LHCN-M2 (cell line): ENCODE data around the gene WNT3A. TPM values are rescaled to one million over a fixed set of nuclear protein-coding genes. Genes with fewer than 3 reads are reported as not detected.
"Not testable (repeated sequence)": the region's sequence is repeated elsewhere in the genome, so short reads cannot be mapped to it uniquely, and the experiment has no call there.

Experiments used
- DNase-seq: peaks from one replicate; pipeline ENCODE4 v3.0.0-alpha.2; 2012; ENCODE audit warnings: low read depth
- total RNA-seq: library from RNA; depleted of rRNA; stranded (reverse); fragments of >200 nt; gene quantifications from 2 replicates; pipeline ENCODE4 v1.2.3, GENCODE V29; 2014

Gene WNT3A
- total RNA-seq, 1 experiment from 2014 or later = not detected

GRCh38 chr1:228011721-228012311, 5.0 kb downstream of the WNT3A start:
- DNase-seq = no peak

- no peak for DNase-seq
These were observed 5.8 kb downstream of the WNT3A start for GRCh38 chr1:228012555-228012954.

GRCh38 chr1:228013131-228013934, 6.5 kb downstream of the WNT3A start:
- no peak for DNase-seq

GRCh38 chr1:228013935-228014930, 7.4 kb downstream of the WNT3A start:
- peak; percentile 47 for DNase-seq

- DNase-seq = peak; percentile 89
These were observed 8.7 kb downstream of the WNT3A start for GRCh38 chr1:228015276-228016180.

GRCh38 chr1:228016181-228016510, 9.3 kb downstream of the WNT3A start:
- no peak for DNase-seq

GRCh38 chr1:228016653-228017355, 10.0 kb downstream of the WNT3A start:
- DNase-seq = no peak

GRCh38 chr1:228017356-228018124, 10.7 kb downstream of the WNT3A start:
- no peak for DNase-seq

- no peak for DNase-seq
These were observed 11.3 kb downstream of the WNT3A start for GRCh38 chr1:228018125-228018398.

- no peak for DNase-seq
These were observed 12.3 kb downstream of the WNT3A start for GRCh38 chr1:228018961-228019721.

GRCh38 chr1:228019722-228020083, 12.9 kb downstream of the WNT3A start:
- DNase-seq = not testable (repeated sequence)

GRCh38 chr1:228020686-228021354, 14.0 kb downstream of the WNT3A start:
- no peak for DNase-seq

- no peak for DNase-seq
These were observed 14.7 kb downstream of the WNT3A start for GRCh38 chr1:228021355-228022030.

- DNase-seq = no peak
These were observed 15.9 kb downstream of the WNT3A start for GRCh38 chr1:228022571-228023293.

- no peak for DNase-seq
These were observed 16.5 kb downstream of the WNT3A start for GRCh38 chr1:228023294-228023639.

GRCh38 chr1:228029281-228029680, 22.5 kb downstream of the WNT3A start:
- DNase-seq = no peak

GRCh38 chr1:228030451-228031201, 23.8 kb downstream of the WNT3A start:
- no peak for DNase-seq
